Cardiac fibroblast (primary cell): ENCODE measurements around the gene TTC28.
"Not testable (repeated sequence)": the region's sequence is repeated elsewhere in the genome, so short reads cannot be mapped to it uniquely, and the experiment has no call there.

ENCODE experiments used
- DNase-seq, 2 donors: peaks; one replicate each; pipeline versions ENCODE4 v3.0.0 to v3.0.0-alpha.2; 2010; ENCODE audit warnings: low read depth in 2 of 2
- H3K4me3 ChIP-seq, 2 donors: replicated peaks in 1 of 2; 1 replicate in 1 of 2; 2 replicates in 1 of 2; pipeline ENCODE4 v1.5.1; 2011; ENCODE audit warnings: low read depth in 2 of 2, low read length in 2 of 2, mild to moderate bottlenecking in 2 of 2, moderate library complexity in 1 of 2
- TF ChIP-seq, protein P1 (sequence below): IDR thresholded peaks from one replicate; pipeline ENCODE4 v1.5.1; 2011; ENCODE audit warnings: low read depth, mild to moderate bottlenecking, low read length, inconsistent platforms

TTC28 gene

DNA sequence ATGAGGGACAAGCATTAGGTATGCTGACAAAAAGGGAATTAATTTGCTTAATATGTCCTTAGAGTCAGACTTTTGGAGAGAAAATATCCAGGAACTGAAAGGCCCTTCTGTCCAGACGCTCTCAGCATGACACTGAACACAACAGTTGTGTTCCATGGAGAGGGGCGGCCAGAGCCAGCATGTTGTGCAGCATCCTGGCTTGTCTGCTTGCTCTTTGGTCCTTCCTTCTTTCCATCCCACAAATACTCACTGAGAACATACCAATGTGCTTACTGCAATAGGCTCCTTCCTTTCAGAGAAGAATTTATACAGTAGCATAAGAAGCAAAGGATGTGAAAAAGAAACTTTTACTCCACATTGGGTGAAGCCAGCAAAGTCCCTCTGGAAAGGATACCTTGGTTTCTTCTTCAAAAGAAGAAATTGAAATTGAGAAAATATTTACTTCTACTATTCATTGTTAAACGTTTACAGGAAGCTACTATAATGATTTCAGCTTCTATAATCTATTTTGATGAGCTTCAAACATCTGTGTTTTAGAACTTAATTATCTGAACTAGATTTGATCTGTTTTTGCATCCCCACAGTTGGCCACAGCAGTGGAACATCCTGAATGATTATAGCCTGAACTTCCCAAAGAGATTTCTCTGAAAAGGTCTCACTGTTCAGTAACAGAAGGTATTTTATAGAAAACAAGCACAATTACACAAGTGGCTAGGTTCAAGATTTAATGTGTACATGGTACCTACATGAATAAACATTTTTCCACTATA lies 456.5 kb downstream of the TTC28 start:
- H3K4me3 ChIP-seq: no peak overlapping the region
- TF ChIP-seq, protein P1, sequence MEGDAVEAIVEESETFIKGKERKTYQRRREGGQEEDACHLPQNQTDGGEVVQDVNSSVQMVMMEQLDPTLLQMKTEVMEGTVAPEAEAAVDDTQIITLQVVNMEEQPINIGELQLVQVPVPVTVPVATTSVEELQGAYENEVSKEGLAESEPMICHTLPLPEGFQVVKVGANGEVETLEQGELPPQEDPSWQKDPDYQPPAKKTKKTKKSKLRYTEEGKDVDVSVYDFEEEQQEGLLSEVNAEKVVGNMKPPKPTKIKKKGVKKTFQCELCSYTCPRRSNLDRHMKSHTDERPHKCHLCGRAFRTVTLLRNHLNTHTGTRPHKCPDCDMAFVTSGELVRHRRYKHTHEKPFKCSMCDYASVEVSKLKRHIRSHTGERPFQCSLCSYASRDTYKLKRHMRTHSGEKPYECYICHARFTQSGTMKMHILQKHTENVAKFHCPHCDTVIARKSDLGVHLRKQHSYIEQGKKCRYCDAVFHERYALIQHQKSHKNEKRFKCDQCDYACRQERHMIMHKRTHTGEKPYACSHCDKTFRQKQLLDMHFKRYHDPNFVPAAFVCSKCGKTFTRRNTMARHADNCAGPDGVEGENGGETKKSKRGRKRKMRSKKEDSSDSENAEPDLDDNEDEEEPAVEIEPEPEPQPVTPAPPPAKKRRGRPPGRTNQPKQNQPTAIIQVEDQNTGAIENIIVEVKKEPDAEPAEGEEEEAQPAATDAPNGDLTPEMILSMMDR: no peak
- peak in 1 of 2 donors; percentile 36 for DNase-seq

GRCh38 chr22:28222571-28222970 lies 457.1 kb downstream of the TTC28 start:
- TF ChIP-seq, protein P1: no peak
- no peak for DNase-seq
- H3K4me3 ChIP-seq: no peak overlapping the region

DNA sequence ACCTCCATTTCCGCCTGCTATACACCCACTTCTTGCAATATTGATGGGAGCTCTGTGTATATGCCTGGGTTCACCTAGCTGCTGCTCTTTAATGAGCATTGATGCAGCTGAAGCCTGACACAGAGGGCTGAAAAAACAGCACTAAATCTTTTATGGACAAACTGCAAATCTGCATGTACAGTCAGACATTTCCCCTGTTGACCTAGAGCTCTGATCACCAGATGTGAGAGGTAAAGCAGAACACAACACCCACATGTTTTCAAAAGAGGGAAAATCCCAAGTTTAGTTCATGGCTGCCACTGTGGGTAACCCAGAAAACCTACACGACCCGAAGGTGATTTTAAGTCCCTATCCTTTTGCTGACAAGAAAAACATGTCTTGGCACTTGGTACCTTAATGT lies 457.6 kb downstream of the TTC28 start:
- DNase-seq: no peak
- H3K4me3 ChIP-seq: no peak overlapping the region
- TF ChIP-seq, protein P1: no peak

GRCh38 chr22:28220626-28221363 lies 458.8 kb downstream of the TTC28 start:
- no peak for DNase-seq
- TF ChIP-seq, protein P1: no peak
- no peak overlapping the region for H3K4me3 ChIP-seq

- TF ChIP-seq, protein P1: no peak
- no peak overlapping the region for H3K4me3 ChIP-seq
- DNase-seq: no peak
Observed at GRCh38 chr22:28217277-28217676, 462.4 kb downstream of the TTC28 start.

- not testable (repeated sequence) for H3K4me3 ChIP-seq, DNase-seq
Observed at GRCh38 chr22:28214750-28215149, 464.9 kb downstream of the TTC28 start.

DNA sequence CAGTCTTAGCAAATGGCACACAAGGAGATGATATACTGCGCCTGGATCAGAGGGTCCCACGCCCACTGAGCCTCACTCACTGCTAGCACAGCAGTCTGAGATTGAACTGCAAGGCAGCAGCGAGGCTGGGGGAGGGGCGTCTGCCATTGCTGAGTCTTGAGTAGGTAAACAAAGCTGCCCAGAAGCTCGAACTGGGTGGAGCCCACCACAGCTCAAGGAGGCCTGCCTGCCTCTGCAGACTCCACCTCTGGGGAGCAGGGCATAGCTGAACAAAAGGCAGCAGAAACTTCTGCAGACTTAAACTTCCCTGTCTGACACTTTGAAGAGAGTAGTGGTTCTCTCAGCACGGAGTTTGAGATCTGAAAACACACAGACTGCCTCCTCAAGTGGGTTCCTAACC lies 470.2 kb downstream of the TTC28 start:
- not testable (repeated sequence) for DNase-seq, H3K4me3 ChIP-seq
